ENCODE measurements around the gene ZNF644.

DNA sequence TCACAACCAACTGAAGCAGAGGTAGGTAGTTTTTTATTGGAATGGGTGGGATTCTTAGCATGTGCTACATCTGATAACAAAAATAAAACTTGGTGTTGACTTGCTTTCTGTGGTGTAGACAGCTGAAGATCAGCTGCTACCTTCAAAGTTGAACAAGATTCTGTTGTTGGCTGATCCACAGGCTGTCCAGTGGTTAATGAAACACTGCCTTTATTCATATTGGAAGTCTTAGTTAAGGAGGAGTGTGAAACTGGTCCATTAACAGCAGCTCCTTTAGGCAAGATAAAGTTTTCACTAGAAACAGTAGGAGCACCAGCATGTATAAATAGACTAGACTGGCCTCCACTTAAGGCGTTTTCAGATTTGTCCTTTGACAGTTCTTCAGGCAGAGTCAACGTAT lies 81.1 kb downstream of the ZNF644 start:
- TF ChIP-seq, protein P1, sequence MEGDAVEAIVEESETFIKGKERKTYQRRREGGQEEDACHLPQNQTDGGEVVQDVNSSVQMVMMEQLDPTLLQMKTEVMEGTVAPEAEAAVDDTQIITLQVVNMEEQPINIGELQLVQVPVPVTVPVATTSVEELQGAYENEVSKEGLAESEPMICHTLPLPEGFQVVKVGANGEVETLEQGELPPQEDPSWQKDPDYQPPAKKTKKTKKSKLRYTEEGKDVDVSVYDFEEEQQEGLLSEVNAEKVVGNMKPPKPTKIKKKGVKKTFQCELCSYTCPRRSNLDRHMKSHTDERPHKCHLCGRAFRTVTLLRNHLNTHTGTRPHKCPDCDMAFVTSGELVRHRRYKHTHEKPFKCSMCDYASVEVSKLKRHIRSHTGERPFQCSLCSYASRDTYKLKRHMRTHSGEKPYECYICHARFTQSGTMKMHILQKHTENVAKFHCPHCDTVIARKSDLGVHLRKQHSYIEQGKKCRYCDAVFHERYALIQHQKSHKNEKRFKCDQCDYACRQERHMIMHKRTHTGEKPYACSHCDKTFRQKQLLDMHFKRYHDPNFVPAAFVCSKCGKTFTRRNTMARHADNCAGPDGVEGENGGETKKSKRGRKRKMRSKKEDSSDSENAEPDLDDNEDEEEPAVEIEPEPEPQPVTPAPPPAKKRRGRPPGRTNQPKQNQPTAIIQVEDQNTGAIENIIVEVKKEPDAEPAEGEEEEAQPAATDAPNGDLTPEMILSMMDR (IDR thresholded peaks at IDR 0.05; ENCODE audit: low read length) = no peak
- no peak for TF ChIP-seq EZH2 (IDR thresholded peaks at IDR 0.05; ENCODE audit: borderline replicate concordance, low read length)
